GM12875 (cell line): ENCODE measurements around the gene CERK.
"Not testable (repeated sequence)": the region's sequence is repeated elsewhere in the genome, so short reads cannot be mapped to it uniquely, and the experiment has no call there.

ENCODE experiments used
- H3K4me3 ChIP-seq: one replicate; pipeline ENCODE4 v1.5.1; 2011; ENCODE audit warnings: low read depth, low read length, control low read depth
- TF ChIP-seq, protein P1 (sequence below): IDR thresholded peaks from 2 replicates; pipeline ENCODE4 v1.5.1; 2011; ENCODE audit warnings: low read depth, mild to moderate bottlenecking, control low read depth, inconsistent platforms, low read length, moderate library complexity, borderline replicate concordance; ENCODE audit not compliant: insufficient read depth

Gene CERK, protein sequence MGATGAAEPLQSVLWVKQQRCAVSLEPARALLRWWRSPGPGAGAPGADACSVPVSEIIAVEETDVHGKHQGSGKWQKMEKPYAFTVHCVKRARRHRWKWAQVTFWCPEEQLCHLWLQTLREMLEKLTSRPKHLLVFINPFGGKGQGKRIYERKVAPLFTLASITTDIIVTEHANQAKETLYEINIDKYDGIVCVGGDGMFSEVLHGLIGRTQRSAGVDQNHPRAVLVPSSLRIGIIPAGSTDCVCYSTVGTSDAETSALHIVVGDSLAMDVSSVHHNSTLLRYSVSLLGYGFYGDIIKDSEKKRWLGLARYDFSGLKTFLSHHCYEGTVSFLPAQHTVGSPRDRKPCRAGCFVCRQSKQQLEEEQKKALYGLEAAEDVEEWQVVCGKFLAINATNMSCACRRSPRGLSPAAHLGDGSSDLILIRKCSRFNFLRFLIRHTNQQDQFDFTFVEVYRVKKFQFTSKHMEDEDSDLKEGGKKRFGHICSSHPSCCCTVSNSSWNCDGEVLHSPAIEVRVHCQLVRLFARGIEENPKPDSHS

DNA sequence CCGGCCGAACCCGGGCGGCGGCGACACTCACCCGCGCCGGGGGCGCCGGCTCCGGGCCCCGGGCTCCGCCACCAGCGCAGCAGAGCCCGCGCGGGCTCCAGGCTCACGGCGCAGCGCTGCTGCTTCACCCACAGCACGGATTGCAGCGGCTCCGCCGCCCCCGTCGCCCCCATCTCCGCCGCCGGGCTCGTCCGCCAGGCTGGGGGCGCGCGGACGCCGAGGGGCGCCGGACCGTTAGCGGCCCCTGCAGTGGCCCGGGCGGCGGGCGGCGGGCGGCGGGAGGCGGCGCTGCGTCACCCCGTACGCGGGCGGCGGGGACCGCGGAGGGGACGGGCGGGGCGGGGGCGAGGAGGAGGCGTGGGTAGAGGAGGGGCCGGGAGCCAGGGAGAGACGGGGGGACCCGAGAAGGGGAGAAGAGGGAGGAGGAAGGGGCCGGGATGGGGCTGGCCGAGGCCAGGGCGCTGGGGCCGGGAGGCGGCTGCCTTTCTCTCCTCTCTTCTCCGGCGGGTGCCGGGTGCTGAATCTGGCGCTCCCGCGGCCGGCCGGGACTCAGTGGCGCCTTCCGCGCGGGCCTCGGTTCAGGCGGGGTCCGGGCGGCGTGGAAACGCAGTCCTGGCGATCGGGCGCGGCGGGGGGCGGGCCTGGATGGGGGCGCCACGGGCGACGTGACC, at the start of gene CERK:
Gene CERK, minus strand, starts transcription at position 277 of the 671 bp plus-strand sequence. Its CDS starts 104 bp downstream, at position 173.
- H3K4me3 ChIP-seq = peak within 1 kb of the TSS; percentile 62
- TF ChIP-seq, protein P1, sequence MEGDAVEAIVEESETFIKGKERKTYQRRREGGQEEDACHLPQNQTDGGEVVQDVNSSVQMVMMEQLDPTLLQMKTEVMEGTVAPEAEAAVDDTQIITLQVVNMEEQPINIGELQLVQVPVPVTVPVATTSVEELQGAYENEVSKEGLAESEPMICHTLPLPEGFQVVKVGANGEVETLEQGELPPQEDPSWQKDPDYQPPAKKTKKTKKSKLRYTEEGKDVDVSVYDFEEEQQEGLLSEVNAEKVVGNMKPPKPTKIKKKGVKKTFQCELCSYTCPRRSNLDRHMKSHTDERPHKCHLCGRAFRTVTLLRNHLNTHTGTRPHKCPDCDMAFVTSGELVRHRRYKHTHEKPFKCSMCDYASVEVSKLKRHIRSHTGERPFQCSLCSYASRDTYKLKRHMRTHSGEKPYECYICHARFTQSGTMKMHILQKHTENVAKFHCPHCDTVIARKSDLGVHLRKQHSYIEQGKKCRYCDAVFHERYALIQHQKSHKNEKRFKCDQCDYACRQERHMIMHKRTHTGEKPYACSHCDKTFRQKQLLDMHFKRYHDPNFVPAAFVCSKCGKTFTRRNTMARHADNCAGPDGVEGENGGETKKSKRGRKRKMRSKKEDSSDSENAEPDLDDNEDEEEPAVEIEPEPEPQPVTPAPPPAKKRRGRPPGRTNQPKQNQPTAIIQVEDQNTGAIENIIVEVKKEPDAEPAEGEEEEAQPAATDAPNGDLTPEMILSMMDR = no peak

DNA sequence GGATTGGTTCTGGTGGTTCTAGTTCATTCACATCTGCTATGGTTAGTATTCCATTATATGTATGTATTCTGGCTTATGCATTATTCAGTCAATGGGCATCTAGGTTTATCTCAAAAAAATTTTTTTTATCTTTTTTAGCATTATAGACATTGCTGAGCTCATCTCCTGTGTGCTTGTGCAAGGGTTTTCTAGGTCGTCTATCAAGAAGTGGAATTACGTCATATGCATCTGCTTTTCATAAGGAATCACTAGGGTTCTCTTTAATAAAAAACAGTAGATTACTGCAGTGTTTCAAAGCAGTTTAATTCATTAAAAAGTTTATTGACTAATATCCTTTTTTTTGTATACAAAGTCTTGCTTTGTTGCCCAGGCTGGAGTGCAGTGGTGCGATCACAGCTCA, 45.7 kb upstream of the CERK start:
- TF ChIP-seq, protein P1 = no peak
- H3K4me3 ChIP-seq = no peak overlapping the region

DNA sequence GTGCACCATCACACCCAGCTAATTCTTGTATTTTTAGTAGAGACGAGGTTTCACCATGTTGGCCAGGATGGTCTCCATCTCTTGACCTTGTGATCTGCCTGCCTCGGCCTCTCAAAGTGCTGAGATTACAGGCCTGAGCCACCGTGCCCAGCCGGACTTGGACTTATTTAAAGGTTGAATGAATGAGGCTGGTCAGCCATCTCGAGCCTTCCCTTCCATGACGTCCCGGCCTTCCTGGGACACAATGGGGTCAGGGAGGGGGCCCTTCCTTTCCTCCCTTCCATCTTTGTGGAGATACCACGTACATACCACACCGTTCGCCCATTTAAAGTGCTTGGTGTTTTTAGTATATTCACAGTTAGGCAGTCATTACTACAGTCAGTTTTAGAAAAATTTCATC, 44.1 kb upstream of the CERK start:
- not testable (repeated sequence) for H3K4me3 ChIP-seq

DNA sequence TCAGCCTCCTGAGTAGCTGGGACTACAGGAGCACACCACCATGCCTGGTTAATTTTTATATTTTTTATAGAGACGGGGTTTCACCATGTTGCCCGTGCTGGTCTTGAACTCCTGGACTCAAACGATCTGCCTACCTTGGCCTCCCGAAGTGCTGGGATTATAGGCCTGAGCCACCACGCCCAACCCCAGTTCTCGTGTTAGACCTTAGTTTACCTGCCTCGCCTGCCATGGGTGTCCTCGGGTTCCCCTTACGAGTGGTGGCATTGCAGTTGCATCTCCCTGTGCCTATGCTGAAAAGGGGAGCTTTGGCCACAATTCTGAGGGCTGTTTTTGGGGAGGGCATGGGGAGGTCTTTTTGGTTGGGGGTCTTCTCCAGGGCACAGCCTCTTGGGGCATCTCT, 43.2 kb upstream of the CERK start:
- H3K4me3 ChIP-seq = no peak overlapping the region
- TF ChIP-seq, protein P1 = no peak

DNA sequence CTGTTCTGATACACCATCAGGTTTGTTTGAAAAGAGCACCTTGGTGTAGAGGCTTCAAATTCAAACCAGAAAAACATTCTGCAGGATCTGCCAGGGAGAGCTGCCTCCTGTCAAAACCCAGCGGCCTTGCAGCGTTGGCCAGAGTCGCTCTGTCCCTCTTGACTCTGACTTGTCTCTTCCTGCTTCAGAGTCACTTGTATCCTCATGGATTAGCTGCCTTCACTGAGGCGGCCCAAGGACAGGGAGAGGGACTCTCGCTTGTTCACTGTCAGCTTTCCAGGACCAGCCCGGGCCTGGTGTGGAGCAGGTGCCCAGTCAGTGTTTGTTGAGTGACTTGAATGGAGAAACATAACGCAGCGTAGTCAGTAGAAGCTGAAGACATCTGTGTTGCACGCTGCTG, 42.4 kb upstream of the CERK start:
- TF ChIP-seq, protein P1 = no peak
- H3K4me3 ChIP-seq = no peak overlapping the region

DNA sequence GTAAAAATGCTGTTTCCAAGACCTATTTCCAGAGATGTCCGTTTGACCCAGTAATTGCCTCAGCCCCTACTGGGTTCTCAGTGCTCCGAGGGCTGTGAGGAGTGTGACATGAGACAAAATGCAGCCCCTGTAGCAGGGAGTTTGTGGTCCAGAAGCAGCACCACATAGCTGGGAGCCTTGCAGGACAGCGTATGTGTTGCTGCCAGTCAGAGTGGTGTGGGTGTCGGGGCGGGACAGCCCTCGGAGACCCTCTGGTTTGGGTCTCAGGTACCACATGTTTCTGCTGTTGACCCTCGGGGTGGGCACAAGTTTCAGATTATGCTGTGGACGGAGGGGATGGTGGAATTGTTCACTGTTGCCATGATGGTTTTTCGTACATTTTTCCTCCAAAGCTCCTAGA, 41.6 kb upstream of the CERK start:
- TF ChIP-seq, protein P1 = no peak
- no peak overlapping the region for H3K4me3 ChIP-seq

DNA sequence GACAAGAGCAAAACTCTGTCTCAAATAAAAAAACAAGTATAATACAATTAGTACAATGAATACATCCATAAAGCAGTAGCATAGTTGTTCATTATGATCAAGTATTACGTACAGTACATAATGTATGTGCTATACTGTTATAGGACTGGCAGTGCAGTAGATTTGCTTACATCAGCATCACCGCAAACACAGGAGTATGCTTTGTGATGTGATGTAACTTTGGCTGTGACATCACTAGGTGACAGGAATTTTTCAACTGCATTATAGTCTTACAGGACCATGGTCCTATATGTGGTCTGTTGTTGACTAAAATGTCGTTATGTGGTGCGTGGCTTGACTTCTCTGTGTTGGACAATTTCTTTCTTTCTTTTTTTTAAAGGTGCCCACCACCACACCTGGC, 41.0 kb upstream of the CERK start:
- TF ChIP-seq, protein P1 = no peak
- no peak overlapping the region for H3K4me3 ChIP-seq
